HG02973 (cell line): ENCODE data around the gene NDUFS2.

Source experiments
- ATAC-seq: cut with Tn5 transposase; IDR thresholded peaks from one replicate; pipeline ENCODE4 v1.9.1; 2021; ENCODE audit warnings: moderate library complexity; ENCODE audit not compliant: unreplicated experiment

NDUFS2 gene

DNA sequence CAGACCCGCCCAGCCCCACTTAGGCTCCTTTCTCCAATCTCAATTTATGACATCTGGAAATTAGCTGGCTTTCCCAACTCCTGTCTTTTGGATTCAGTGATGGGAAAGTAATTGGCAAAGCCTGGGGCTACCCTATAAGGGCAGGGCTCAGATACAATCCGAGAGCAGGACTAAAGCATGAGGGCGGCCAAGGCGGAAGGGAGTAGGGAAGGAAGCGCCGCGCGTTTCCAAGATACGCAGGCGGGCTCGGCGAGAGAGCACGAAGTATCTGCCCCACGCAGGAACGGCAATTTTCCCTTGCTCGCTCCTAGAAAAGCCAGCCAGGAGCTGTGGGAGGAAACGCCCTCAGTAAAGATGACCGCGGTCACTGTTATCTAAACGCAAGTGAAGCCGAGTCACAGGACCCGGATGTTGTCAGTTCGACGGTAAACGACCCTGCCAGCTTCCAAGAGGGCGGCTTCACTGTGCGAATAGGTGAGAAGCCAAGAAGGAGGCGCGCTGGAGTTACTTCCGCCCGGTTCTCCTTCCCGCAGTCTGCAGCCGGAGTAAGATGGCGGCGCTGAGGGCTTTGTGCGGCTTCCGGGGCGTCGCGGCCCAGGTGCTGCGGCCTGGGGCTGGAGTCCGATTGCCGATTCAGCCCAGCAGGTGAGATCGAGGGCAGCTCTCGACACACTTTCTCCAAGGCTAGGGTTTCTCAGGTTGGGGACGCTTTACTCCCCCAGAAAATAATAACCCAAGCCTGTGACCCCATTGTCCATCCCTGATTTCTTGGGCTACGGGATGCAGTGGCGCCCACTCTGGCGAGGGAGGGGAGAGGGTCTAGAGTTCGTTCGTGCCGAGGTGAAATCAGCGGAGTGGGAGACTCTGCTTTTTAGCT, at the start of gene NDUFS2:
TSS of gene NDUFS2 (plus strand) at position 532 of the 877 bp plus-strand sequence. CDS start at position 551, 19 bp downstream.
- ATAC-seq: peak; percentile 92

- ATAC-seq: no peak
Measured at GRCh38 chr1:161153176-161153575, 49.0 kb upstream of the NDUFS2 start.

GRCh38 chr1:161153682-161154337, 48.4 kb upstream of the NDUFS2 start, which contains the start of gene UFC1:
Gene UFC1 (plus strand): TSS chr1:161153978. CDS start chr1:161153998, 20 bp downstream.
- peak; percentile 71 for ATAC-seq

GRCh38 chr1:161157867-161158266, 44.3 kb upstream of the NDUFS2 start:
- ATAC-seq: no peak

DNA sequence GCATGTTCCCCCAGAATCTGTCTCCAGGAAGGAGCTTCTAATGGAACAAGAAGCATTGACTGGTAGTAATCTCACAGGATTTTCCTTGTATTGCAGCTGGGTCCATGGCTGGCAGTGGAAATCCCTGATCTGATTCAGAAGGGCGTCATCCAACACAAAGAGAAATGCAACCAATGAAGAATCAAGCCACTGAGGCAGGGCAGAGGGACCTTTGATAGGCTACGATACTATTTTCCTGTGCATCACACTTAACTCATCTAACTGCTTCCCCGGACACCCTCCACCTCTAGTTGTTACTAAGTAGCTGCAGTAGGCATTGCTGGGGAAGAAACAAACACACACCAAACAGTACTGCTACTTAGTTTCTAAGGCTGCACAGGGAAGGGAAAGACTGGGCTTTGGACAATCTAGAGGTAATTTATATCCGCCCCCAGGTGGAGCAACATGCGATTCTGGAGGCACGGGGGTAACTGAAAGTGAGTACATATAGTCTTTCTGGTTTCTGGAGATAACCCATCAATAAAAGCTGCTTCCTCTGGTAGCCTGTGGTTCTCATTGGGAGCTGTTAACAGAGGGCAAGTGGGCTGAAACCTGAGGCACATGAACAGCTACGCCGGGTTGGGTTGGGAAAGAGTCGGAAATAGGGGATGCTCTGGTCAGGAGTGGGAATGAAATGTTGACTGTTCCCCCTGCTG, 43.7 kb upstream of the NDUFS2 start:
- no peak for ATAC-seq

GRCh38 chr1:161159087-161159912, 42.9 kb upstream of the NDUFS2 start, which contains the start of gene USP21:
Gene USP21 (plus strand): TSS chr1:161159500. CDS start chr1:161160641, 1,141 bp downstream.
- ATAC-seq: peak; percentile 64

- no peak for ATAC-seq
Measured at GRCh38 chr1:161159913-161160243, 42.3 kb upstream of the NDUFS2 start.

DNA sequence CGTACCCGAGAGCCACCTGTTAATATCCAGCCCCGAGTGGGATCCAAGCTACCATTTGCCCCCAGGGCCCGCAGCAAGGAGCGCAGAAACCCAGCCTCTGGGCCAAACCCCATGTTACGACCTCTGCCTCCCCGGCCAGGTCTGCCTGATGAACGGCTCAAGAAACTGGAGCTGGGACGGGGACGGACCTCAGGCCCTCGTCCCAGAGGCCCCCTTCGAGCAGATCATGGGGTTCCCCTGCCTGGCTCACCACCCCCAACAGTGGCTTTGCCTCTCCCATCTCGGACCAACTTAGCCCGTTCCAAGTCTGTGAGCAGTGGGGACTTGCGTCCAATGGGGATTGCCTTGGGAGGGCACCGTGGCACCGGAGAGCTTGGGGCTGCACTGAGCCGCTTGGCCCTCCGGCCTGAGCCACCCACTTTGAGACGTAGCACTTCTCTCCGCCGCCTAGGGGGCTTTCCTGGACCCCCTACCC, 41.5 kb upstream of the NDUFS2 start:
- ATAC-seq: no peak

- no peak for ATAC-seq
Measured at GRCh38 chr1:161161652-161162051, 40.5 kb upstream of the NDUFS2 start.

DNA sequence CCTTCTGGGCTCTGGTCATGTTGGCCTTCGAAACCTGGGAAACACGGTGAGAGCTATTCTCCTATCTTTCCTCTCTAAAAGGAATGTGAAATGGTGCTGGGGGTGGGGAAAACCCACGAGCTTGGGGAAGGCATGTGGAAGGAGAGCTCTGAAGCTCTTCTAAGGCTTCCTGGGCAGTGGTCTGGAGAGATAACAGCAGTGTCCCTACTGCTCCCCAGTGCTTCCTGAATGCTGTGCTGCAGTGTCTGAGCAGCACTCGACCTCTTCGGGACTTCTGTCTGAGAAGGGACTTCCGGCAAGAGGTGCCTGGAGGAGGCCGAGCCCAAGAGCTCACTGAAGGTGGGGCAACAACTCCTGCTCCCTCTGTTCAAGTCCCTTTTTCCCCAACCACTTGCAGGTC, 40.1 kb upstream of the NDUFS2 start:
- ATAC-seq: no peak

- no peak for ATAC-seq
Measured at GRCh38 chr1:161162806-161163205, 39.4 kb upstream of the NDUFS2 start.

DNA sequence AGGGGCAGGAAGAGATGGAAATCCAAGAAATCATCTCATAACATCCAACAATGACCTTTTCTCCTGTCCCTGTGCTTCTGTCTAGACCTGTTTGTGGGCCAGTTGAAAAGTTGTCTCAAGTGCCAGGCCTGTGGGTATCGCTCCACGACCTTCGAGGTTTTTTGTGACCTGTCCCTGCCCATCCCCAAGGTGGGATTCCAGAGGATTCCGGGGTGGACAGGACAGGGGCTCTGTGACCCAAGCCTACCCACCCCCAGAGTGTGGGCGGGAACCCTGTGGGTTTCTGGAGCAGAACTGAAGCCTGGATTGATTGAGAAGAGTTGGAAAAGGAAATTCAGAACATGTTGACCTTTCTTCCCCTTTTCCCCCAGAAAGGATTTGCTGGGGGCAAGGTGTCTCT, 38.4 kb upstream of the NDUFS2 start:
- no peak for ATAC-seq

- ATAC-seq: no peak
Measured at GRCh38 chr1:161164901-161165610, 37.1 kb upstream of the NDUFS2 start.

DNA sequence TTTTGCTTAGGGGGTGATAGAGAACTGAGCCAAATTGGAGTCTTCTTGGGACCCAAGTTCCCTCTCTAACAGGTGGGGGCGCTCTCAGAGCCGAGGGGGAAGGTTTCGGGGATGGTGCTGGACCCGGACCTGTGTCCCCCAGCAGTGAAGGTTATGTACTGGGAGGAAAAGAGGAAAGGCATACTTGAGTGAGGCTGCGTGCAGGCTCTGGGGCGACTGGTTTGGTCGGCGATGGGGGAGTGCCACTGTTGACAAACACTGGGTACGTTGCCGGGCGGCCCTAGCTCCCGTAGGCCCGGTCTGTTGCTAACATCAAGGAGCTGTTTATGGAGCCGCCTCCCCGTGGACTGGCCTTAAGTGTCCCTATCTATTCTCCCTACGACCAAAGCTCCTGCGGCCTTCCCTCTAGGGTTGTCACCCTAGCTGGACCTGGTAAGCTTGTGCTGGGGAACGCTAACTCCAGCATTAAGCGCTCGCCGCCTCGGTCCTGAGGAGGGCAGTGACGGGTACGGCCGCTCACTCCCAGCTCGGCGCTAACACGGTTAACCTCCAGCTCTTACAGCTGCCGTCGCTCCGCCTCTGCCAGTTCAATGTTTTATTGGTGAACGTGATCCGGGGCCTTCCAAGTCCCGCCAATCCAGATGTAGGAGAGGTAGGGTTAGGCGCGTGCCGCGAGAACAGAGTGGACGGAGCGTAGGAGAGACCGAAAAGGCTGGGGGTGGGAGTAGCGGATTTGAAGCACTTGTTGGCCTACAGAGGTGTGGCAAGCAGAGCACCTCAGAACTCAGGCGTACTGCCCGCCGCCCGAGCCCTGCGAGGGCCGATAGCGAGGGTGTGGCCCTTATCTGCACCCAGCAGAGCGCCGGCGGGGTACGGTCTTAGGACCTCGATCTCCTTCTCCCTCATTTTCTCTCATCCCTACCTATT, 36.2 kb upstream of the NDUFS2 start, which contains the start of gene PPOX:
TSS of gene PPOX (plus strand) at position 685 of the 927 bp plus-strand sequence. CDS start 422 bp downstream, outside the sequence.
- ATAC-seq: peak; percentile 86

DNA sequence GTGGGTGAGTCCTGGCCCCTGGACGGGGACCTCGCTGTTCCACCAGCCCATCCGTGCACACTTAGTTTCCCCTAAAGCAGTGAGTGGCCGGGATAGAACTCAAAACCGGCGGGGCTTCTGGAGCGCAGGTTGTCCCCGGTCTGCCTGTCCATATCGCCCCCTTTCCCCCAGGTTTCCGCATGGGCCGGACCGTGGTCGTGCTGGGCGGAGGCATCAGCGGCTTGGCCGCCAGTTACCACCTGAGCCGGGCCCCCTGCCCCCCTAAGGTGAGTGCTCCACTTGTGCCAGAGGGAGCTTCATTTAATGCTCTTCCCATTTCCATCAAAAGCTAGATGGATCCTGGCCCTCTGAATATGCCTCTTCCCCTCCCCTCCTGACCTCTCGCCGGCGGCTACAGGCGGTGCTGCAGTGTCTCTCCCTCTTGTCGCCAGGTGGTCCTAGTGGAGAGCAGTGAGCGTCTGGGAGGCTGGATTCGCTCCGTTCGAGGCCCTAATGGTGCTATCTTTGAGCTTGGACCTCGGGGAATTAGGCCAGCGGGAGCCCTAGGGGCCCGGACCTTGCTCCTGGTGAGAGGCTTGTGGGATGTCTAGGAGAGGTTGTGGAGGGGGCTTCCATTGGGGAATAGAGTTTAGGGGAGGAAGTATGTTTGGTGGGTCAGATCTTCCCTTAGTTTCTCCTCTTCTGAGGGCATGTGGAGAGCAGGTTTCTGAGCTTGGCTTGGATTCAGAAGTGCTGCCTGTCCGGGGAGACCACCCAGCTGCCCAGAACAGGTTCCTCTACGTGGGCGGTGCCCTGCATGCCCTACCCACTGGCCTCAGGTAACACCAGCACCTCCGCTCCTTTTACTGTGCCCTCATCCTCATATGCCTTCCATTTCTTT, 35.3 kb upstream of the NDUFS2 start:
- ATAC-seq: no peak

GRCh38 chr1:161168906-161169305, 33.3 kb upstream of the NDUFS2 start:
- ATAC-seq: no peak

DNA sequence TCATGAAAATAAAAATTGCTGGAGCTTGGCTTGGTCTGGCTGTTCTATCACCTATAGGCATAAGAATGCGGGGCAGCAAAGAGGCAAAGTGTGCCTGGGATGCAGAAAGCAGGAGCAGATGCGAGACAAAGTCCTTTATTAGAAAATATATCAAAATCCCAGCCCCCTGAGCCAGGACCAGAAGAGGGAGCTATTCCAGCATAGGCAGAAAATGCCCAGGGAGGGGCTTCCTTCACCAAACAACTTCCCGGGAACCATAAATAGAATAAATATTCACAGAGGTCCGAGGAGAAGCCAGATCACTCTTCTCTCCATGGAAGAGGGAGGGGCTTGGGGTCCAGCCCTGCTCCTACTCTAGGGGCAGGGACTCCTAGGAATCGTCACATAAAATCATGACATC, 31.0 kb upstream of the NDUFS2 start:
- no peak for ATAC-seq

DNA sequence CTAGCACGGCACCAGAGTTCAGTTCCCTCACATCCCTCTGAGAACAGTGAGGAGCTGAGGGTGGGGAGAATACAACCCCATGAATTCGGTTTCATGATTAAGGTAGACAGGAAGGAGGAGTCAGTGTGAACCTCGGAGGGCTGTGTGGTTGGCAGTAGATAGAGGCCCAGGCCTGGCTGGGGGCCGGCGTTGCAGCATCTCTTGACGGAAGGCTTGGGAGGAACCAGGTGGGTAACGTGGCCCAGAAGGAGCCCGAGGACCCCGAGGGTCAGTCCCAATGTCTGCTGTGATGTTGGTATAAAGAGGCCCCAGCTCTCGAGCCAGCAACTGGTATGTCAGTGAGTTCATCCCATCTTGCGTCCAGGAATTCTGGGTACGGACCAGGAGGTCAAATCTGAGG, 30.5 kb upstream of the NDUFS2 start:
- ATAC-seq: no peak
